NCI-H1694 (cell line): ENCODE results near the gene CHCHD2.
A peak's percentile ranks its signal among the peaks of the same experiment; 100 is the strongest.
"Not testable (repeated sequence)": the region's sequence is repeated elsewhere in the genome, so short reads cannot be mapped to it uniquely, and the experiment has no call there.

Experiments used
- DNase-seq: peaks from one replicate; lab custom pipeline; 2025; lab: John Stamatoyannopoulos, UW

The CHCHD2 gene

GRCh38 chr7:56106108-56107073, at the start of gene CHCHD2:
CHCHD2 (minus strand) TSS chr7:56106476; CDS start chr7:56106413, 63 bp downstream.
- DNase-seq, result peak; percentile 97

- DNase-seq, result not testable (repeated sequence)
These were observed 24.8 kb upstream of the CHCHD2 start for GRCh38 chr7:56131062-56131461.

- no peak for DNase-seq
These were observed 21.1 kb upstream of the CHCHD2 start for GRCh38 chr7:56127241-56127975.

DNA sequence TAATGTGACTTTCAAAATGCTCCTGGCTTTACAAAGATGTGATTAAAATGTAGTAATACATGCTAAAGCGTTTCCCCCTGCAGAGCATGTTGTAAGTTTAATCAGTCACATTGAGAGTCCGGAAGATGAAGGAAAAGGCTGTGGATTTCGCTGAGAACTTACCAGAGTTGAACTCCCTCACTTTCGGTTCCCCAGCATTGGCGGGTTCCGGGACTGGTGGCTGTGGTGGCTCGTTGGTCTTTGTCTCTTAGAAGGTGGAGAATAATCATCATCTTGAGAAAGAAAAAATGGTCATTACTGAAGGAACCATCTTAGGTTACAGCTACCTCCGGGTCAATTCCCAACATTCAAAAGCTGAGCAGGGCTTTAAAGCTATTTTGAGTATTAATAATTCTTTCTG, 19.6 kb upstream of the CHCHD2 start:
- no peak for DNase-seq

DNA sequence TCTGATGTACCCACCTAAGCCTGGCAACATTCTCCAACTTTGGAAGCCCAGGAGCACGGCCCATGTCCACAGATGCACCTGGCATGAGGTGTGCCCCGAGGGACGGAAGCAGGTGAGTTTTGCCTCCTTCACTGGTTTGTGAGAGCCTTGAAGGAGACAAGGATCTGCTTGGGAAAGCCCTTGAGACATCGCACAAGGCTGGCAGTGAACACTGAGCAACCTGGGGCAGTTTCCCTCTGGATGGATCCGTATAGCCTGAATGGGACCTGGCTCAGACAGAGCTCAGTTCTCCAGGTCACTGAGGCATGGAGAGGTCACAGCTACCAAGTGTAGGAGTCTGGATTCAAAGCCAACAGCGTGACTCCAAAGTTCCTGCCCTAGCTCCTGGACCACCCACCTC, 18.7 kb upstream of the CHCHD2 start:
- no peak for DNase-seq

GRCh38 chr7:56121440-56121839, 15.2 kb upstream of the CHCHD2 start:
- no peak for DNase-seq

DNA sequence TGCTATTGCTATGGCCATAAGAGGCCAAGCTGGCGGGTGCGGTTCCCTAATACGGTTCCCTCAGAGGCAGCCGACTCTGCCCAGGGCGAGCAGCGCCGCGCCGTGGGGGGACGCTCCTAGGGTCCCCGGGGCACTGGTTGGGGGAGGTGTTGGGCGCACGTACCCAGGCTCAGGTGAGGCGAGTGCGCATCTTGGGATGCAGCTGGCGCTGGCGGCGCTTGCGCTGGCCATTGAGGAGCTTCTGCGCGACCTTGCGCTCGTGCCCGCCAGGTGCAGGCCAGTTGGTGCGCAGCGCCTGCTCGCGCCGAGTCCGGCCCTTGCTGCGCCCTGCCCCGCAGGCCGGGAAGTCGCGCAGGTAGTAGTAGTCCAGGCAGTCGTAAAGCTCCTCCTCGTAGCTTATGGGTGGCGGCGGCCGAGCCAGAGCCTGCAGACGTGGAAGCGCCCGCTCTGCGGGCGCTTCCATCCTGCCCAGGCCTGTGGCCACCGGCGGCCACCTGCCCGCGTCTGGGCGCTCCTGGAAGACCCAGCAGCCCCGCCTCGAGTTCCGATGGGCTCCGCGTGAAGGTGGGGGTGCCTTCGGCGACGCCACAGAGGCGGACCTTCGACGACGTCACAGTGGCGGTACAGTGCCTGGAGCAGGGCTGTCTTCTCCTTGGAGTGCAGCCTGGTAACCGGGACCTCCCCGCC, 9.7 kb upstream of the CHCHD2 start, which contains the start of gene NUPR2:
NUPR2 (minus strand) TSS at position 566 of the 687 bp plus-strand sequence; CDS start at position 463, 103 bp downstream.
- DNase-seq, result no peak

- not testable (repeated sequence) for DNase-seq
These were observed 6.0 kb upstream of the CHCHD2 start for GRCh38 chr7:56112244-56112643.

DNA sequence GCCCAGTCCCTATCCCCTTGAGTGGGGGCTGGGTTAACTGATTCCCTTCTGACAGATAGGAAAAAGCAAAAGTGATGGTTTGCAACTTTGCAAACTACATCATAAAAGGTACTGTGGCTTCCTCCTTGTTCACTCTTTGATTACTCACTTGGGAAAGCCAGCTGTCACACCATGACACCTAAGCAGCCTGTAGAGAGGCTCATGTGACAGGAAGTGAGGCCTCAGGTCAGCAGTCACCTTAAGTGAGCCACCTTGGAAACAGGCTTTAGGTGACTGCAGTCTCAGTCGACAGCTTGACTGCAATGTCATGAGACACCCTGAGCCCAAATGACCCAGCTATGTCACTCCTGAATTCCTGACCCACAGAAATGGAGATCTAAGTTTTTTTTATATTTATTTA, 4.3 kb upstream of the CHCHD2 start:
- no peak for DNase-seq

GRCh38 chr7:56107954-56108258, 1.6 kb upstream of the CHCHD2 start:
- DNase-seq, result no peak

DNA sequence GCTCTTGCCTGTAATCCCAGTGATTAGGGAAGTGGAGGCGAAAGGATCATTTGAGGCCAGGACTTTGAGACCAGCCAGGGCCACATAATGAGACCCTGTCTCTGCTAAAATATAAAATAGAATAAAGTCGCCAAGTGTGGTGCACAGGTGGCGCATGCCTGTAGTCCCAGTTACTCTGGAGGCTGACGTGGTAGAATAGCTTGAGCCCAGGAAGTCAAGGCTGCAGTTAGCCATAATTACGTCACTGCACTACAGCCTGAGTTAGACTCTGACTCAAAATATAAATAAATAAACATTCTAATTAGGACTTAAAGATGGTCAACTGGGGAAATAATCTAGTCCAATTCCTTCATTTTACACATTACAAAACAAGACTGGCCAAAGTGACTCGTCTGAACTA, 768 bp downstream of the CHCHD2 start:
- peak; percentile 12 for DNase-seq

GRCh38 chr7:56104138-56104537, 2.1 kb downstream of the CHCHD2 start:
- DNase-seq, result not testable (repeated sequence)

DNA sequence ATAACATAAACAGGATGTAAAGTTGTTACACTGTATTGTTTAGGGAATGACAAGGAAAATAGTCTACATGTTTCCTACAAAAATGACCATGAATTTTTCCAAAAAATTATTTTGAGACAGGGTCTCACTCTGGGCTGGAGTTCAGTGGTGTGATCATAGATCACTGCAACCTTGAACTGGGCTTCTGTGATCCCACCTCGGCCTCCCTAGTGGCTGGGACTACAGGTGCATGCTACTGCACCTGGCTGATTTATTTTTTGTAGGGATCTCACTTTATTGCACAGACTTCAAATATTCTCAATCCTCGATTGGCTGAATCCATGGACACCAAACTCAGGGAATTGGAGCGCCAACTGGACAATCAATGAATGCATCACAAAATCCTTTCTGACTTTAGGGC, 6.6 kb downstream of the CHCHD2 start:
- no peak for DNase-seq

DNA sequence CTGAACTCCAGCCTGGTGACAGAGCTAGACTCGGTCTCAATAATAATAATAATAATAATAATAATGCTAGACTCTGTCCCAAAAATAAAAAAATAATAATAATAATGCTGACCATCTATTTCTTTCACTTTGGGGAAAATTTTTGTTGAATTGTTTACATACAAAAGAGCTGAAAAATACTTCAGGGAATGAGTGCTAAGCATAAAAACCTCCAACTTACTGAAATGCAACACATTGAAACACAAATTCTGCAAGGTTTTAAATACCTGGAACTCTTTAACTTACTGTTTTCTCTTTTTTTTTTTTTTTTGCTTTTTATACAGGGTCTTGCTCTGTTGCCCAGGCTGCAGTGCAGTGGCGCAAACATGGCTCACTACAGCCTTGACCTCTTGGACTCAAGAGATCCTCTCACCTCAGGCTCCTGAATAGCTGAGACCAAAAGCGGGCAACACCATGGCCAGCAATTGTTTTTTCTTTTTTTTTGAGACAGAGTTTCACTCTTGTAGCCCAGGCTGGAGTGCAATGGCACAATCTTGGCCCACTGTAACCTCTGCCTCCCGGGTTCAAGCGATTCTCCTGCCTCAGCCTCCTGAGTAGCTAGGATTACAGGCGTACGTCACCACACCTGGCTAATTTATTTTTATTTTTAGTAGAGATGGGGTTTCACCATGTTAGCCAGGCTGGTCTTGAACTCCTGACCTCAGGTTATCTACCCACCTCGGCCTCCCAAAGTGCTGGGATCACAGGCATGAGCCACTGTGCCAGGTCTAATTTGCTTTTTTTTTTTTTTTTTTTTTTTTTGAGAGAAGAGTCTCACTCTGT, 7.9 kb downstream of the CHCHD2 start:
- DNase-seq, result not testable (repeated sequence)

GRCh38 chr7:56097700-56098099, 8.6 kb downstream of the CHCHD2 start:
- no peak for DNase-seq

DNA sequence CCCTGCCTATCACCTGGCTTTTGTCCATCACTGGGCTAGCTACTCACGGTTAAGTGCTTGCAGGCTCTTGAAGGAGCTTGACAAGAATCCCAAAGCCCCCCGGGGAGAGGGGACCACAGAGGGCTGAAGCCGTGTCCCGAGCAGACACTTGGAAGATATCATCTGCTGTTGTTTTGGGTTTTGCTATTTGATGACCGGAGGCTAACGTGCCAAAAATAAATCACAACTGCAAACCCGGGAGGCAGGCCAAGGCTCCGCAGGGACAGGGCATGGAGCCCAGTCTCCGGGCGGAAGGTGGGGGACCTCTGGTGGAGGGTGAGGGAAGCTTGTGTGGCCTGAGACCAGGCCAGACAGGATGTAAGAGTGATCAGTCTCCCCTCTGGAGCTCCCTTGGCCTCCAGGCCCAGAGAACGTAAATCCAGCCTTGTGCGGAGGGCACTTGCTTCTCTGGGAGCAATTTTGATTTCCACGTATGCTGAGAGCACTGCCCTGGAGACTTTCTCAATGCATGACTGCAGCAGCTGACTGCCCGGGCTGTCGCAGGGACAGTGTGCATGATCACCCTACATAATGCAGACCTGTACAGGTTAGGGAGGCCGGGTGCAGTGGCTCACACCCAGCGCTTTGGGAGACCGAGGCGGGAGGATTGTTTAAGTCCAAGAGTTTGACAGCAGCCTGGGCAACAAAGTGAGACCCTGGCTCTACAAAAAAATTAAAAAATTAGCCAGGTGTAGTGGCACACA, 13.3 kb downstream of the CHCHD2 start, which contains the start of gene PHKG1:
PHKG1 (minus strand) TSS at position 164 of the 743 bp plus-strand sequence. CDS start 4,011 bp downstream, outside the sequence.
- DNase-seq, result peak; percentile 57

DNA sequence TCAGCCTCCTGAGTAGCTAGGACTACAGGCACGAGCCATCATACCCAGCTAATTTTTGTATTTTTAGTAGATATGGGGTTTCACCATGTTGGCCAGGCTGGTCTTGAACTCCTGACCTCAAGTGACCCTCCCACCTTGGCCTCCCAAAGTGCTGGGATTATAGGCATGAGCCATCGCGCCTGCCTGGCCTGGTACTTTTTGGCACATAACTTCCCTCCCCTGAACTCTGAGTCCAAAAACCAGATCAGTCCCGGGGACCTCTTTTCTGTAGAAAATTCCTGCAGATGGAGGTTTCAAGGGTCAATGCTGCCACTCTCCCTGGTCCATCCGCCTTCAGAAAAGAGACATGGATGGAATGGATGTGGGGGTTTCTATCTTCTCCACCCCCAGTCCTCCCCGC, 13.9 kb downstream of the CHCHD2 start:
- DNase-seq, result not testable (repeated sequence)

- DNase-seq, result no peak
These were observed 14.7 kb downstream of the CHCHD2 start for GRCh38 chr7:56091591-56091990.

GRCh38 chr7:56087445-56087844, 18.8 kb downstream of the CHCHD2 start:
- DNase-seq, result no peak

DNA sequence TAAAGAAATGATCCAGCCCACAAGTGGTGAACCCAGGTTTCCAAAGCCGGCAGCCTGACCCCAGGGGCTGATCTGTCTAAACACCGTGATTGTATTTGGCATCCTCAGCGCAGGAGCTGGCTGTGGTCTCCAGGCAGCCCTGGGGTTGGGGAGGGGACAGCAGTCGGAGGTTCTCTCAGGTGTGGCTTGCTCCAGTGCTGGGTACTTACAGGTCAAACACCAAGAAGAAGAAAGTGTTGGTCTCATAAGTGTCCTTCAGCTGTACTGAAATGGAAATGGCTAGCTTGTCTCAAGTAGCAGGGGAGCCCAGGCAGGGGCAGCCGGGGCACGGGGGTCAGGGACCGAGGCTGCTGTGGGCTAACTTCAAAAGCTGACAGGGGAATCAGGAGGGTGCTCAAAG, 19.5 kb downstream of the CHCHD2 start:
- no peak for DNase-seq
